HAP-1 (cell line): ENCODE measurements around the gene FOXD1.
"Not testable (repeated sequence)": the region's sequence is repeated elsewhere in the genome, so short reads cannot be mapped to it uniquely, and the experiment has no call there.

Experiments used
- DNase-seq, 2 experiments: peaks; one replicate each; pipeline ENCODE4 v3.0.0-alpha.2; 2016 to 2020; ENCODE audit warnings: low spot score in 2 of 2
- H3K27me3 ChIP-seq: fragments of 250-450 bp; sonication (Bioruptor Pico); 2 replicates; pipeline ENCODE4 v1.5.1; 2020; ENCODE audit warnings: low read depth, mild to moderate bottlenecking, moderate library complexity
- H3K36me3 ChIP-seq: fragments of 250-450 bp; sonication (Bioruptor Pico); replicated peaks from 2 replicates; pipeline ENCODE4 v1.5.1; 2020; ENCODE audit warnings: mild to moderate bottlenecking
- H3K4me1 ChIP-seq: fragments of 250-450 bp; sonication (Bioruptor Pico); 2 replicates; pipeline ENCODE4 v1.5.1; 2020; ENCODE audit warnings: mild to moderate bottlenecking
- H3K4me3 ChIP-seq: fragments of 250-450 bp; sonication (Bioruptor Pico); 2 replicates; pipeline ENCODE4 v1.5.1; 2020; ENCODE audit warnings: mild to moderate bottlenecking, moderate library complexity
- H3K9me3 ChIP-seq: fragments of 250-450 bp; sonication (Bioruptor Pico); 2 replicates; pipeline ENCODE4 v1.5.1; 2020; ENCODE audit warnings: mild to moderate bottlenecking, moderate library complexity
- in situ Hi-C: fragments of 300-500 bp; cut with MboI; formaldehyde crosslinking; loops from 3 replicates; pipeline ENCODE4 v1.14.3; 2020; ENCODE audit warnings: low sequenced_read_pairs, inconsistent platforms, mixed read lengths

Gene FOXD1

DNA sequence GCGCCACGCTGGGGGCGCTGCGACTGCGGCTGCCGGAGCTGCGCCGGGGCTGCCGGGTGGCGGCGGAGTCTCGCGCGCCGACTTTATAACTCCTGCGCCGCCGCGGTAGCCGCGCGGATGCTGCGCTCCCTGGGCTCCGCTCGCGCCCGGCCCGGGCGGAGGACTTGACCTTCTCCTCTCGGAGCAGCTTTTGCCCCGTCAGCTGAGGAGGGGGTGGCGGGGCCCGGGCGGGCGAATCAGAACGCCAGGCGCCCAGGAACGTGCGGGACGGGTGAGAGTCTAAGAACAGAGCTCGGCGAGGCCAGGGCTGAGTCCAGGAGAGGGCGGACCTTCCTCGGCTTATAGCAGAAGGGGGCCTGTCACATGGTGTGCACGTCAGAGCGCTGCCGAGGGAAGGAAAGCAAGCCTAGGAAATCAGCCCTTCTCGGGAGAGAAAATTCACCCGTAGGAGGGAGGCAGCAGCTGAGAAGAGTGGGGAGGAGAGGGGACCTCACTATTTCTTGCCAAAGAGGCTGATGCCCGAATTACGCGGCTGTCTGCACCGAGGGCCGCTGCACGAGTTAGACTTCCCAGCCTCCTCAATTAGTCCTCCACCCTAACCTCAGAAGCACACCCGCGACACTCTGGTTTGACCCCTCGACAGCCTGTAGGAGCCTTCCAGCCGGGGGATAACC, at the start of gene FOXD1:
TSS of gene FOXD1 (minus strand) at position 315 of the 674 bp plus-strand sequence. CDS start 415 bp downstream, outside the sequence.
- peaks cover 2% of the 10 kb centered on the region; the same call in 1 of the 2 replicates for H3K9me3 ChIP-seq
- no peaks in the 10 kb centered on the region for H3K36me3 ChIP-seq
- in situ Hi-C loops: loop anchor here (10.0 kb wide), 1 partner anchor 234 kb away; no protein-coding TSS in a partner anchor
- peaks cover 19% of the 10 kb centered on the region for H3K4me1 ChIP-seq
- DNase-seq: peak; percentile 85 to 93
- H3K27me3 ChIP-seq: no peaks in the 10 kb centered on the region
- H3K4me3 ChIP-seq: peak within 1 kb of the TSS; percentile 71

DNA sequence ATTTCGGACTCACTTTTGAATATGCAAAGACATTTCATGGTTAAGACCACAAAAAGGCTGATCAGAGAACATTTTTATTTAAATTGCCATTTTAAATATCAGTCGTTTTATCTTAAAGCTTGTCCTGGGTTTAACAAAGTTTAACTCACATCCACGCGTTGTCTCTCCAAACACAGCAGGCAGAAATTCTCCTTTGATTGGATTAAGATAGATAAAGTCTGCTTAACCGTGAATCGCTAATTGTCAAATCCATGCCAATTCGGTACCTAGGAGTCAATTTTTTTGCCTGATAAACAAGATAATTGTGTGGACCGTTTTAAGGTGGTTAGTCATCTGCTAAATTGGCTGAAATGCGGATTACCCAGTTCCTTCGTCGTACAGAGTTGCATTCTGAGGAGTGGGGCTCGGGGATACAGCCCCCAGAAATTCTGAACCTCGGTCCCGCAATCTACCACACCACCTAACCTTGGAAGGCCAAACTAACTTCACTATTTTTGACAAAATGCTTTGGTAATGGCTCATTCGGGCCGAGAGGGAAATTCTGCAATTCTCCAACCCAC, 49.0 kb upstream of the FOXD1 start:
- H3K36me3 ChIP-seq: peaks cover 32% of the 10 kb centered on the region
- H3K27me3 ChIP-seq: no peaks in the 10 kb centered on the region
- in situ Hi-C loops: no loop called here
- H3K9me3 ChIP-seq: no peaks in the 10 kb centered on the region
- H3K4me1 ChIP-seq: peaks cover 19% of the 10 kb centered on the region
- no peak for DNase-seq
- peak overlapping the region; percentile 94 for H3K4me3 ChIP-seq

DNA sequence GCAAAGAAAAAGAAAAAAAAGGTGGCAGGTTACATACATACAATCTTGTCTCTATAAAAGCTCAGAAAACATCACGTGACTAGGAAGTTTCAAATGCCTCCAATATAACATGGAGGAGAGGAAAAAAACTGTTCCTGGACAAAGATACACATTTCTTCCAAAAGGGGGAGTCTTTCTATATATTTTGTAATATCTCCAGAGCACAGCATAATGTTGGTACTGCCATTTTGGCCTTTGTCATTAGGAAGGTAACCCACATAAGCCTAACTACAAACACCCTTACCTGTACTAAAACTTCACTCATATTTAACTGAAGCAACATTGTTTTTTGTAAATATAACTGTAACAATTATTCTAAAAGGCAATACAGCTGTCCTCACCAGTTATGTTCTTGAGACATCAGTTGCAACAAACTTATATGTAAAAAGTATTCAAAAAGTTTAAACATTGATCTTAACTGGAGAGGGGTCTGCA, 48.4 kb upstream of the FOXD1 start:
- in situ Hi-C loops: no loop called here
- H3K9me3 ChIP-seq: no peaks in the 10 kb centered on the region
- no peaks in the 10 kb centered on the region for H3K27me3 ChIP-seq
- H3K4me1 ChIP-seq: peaks cover 19% of the 10 kb centered on the region
- H3K4me3 ChIP-seq: peak overlapping the region; percentile 94
- H3K36me3 ChIP-seq: peaks cover 26% of the 10 kb centered on the region
- DNase-seq: peak; percentile 22 to 96

DNA sequence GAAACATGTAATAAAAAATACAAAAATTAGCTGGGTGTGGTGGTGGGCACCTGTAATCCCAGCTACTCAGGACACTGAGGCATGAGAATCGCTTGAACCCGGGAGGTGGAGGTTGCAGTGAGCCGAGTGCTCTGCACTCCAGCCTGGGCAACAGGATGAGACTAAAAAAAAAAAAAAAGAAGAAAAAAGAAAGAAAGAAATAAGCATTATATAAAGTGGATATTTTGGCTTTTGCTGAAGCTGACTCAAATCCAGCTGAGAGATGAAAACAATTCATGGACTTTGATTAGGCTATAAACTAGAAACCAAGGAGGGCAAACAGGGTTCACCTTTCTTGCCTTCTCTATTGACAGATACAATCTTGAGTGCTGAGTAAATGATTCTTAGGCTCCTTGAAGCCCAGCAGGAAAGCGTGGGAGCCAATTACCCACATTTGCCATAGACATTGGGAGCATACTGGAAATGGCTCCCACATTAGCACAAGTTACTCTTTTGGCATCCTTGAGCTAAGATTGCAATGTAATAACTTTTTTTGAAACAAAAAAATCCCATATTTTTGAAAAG, 47.3 kb upstream of the FOXD1 start:
- Histone ChIP-seq H3K9me3 (no peaks in the 10 kb centered on the region), H3K4me1 (peaks cover 19% of the 10 kb centered on the region), H3K27me3 (no peaks in the 10 kb centered on the region), H3K36me3 (peaks cover 17% of the 10 kb centered on the region), H3K4me3 (no peak overlapping the region)
- DNase-seq: no peak
- in situ Hi-C loops: no loop called here

DNA sequence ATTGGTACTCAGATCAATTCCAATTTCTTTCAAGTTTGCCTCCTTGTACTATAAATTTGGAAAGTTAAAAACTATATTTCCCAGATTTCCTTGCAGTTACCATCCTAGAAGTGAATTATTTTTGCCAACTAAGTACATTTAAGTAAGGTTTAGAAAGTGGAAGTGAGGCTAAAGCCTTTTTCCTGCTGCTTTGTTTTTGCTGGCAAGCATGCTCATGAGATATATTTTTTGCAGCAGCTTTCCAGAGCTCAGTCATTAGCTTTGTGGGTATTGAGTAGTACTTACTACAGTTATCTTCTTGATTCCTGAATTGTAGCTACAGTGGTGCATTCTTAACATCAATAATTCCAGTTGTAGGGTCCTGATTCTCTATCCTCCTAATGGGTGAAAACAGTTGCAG, 46.1 kb upstream of the FOXD1 start:
- in situ Hi-C loops: no loop called here
- peaks cover 5% of the 10 kb centered on the region for H3K36me3 ChIP-seq
- H3K9me3 ChIP-seq: no peaks in the 10 kb centered on the region
- no peak overlapping the region for H3K4me3 ChIP-seq
- no peak for DNase-seq
- peaks cover 11% of the 10 kb centered on the region for H3K4me1 ChIP-seq
- H3K27me3 ChIP-seq: no peaks in the 10 kb centered on the region

DNA sequence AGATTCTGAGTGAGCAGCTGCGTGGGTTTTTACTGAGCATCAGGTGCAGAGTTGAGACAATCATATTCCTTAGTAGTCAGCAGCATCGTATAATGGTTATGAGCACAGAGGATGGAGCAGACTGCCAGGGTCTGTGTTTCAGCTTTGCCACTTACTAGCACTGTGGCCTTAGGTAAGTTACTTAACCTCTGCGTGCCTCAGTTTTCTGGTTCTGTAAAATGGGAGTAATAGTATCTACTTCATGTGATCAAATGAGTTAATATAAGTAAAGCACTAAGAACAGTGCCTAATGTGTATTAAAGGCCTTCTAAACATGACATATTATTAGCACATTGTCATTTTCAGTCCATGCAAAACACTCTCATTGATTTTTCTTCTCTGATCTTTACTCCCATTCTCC, 44.8 kb upstream of the FOXD1 start:
- H3K9me3 ChIP-seq: no peaks in the 10 kb centered on the region
- no peaks in the 10 kb centered on the region; the same call in 1 of the 2 replicates for H3K36me3 ChIP-seq
- no peak overlapping the region for H3K4me3 ChIP-seq
- peaks cover 11% of the 10 kb centered on the region for H3K4me1 ChIP-seq
- DNase-seq: no peak
- in situ Hi-C loops: no loop called here
- H3K27me3 ChIP-seq: no peaks in the 10 kb centered on the region

DNA sequence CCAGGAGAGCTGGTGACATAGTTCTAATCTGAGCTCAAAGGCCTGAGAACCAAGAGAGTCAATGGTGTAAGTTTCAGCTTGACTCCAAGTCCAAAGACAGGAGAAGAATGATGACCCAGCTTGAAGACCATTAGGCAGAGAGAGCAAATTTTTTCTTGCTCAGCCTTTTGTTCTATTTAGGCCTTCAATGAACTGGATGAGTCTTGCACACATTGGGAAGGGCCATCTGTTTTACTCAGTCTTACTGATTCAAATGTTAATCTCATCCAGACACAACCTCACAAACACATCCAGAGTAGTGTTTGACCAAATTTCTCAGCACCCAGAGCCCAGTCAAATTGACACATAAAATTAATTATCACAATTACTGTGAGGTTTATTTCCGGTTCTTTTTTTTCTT, 42.6 kb upstream of the FOXD1 start:
- no peak for DNase-seq
- no peaks in the 10 kb centered on the region for H3K4me1 ChIP-seq
- no peak overlapping the region for H3K4me3 ChIP-seq
- no peaks in the 10 kb centered on the region for H3K27me3 ChIP-seq
- H3K9me3 ChIP-seq: no peaks in the 10 kb centered on the region
- in situ Hi-C loops: no loop called here
- H3K36me3 ChIP-seq: no peaks in the 10 kb centered on the region

DNA sequence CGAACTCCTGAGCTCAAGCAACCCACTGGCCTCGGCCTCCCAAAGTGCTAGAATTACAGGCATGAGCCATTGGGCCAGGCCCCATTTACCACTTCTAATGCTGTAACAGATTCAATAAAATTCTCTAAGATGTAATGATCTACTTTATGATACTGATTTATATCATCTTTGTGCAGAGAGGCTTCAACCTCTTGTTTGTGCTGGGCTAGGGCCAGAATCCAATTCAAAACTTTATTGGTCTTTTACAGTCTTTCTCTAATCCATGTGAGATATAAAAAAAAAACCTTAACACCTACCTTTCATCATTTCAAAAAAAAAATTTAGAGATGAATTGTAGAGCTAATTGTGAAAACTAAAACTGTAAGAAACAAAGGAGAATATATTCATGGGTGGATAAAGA, 41.5 kb upstream of the FOXD1 start:
- DNase-seq: no peak
- no peaks in the 10 kb centered on the region for H3K27me3 ChIP-seq
- no peaks in the 10 kb centered on the region for H3K4me1 ChIP-seq
- in situ Hi-C loops: no loop called here
- no peaks in the 10 kb centered on the region for H3K36me3 ChIP-seq
- H3K9me3 ChIP-seq: no peaks in the 10 kb centered on the region
- H3K4me3 ChIP-seq: no peak overlapping the region

DNA sequence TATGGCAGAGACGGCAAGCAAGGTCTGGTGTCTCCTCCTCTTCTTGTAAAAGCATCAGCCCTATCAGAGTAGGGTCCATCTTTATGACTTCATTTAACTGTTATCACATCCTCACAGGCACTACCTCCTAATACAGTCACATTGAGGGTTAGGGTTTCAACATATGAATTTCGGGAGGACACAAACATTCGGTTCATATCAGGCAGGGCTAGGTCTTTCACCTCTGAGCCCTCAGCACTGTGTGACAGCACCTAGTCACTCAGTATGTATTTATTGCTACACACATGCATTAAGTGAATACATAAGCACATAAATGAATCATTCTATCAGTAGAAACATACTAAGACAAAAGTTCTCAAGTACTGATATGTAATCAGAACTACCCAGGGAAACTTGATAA, 40.2 kb upstream of the FOXD1 start:
- Histone ChIP-seq H3K36me3 (no peaks in the 10 kb centered on the region), H3K4me1 (no peaks in the 10 kb centered on the region), H3K9me3 (no peaks in the 10 kb centered on the region), H3K27me3 (no peaks in the 10 kb centered on the region), H3K4me3 (no peak overlapping the region)
- DNase-seq: no peak
- in situ Hi-C loops: no loop called here

DNA sequence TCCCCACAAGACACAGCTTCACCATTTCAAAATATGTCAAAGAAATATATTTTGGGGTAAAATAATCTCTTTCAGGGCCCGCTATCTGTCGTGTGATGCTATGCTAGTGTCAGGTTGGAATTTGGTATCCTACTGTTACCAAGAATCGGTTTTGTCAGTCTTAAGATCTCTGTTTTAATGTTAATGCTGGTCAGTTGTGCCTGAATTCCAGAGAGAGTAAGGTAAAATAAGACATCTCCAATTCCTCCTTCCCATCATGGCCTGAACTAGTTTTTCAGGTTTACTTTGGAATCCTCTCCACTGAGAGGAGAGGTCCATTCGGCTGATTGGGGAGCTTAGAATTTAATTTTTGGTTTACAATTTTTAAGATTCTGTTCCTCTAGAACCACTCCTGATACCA, 39.2 kb upstream of the FOXD1 start:
- no peak overlapping the region for H3K4me3 ChIP-seq
- no peaks in the 10 kb centered on the region for H3K9me3 ChIP-seq
- H3K4me1 ChIP-seq: no peaks in the 10 kb centered on the region
- H3K36me3 ChIP-seq: no peaks in the 10 kb centered on the region
- in situ Hi-C loops: no loop called here
- no peak for DNase-seq
- no peaks in the 10 kb centered on the region for H3K27me3 ChIP-seq

DNA sequence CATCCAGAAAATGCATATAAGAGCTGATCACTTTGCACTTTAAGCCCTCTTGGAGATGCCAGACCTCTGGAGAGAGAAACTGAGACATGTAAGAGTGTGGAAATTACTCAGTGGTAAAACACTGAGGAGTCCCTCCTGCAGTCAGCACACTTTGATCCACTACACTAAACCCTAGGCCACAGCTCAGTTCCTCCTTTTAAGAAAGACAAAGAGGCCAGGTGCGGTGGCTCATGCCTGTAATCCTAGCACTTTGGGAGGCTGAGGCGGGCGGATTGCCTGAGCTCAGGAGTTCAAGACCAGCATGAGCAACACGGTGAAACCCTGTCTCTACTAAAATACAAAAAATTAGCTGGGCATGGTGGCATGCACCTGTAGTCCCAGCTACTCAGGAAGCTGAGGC, 38.7 kb upstream of the FOXD1 start:
- in situ Hi-C loops, H3K4me1 ChIP-seq, DNase-seq, H3K36me3 ChIP-seq, H3K4me3 ChIP-seq, H3K27me3 ChIP-seq, H3K9me3 ChIP-seq: not testable (repeated sequence)

DNA sequence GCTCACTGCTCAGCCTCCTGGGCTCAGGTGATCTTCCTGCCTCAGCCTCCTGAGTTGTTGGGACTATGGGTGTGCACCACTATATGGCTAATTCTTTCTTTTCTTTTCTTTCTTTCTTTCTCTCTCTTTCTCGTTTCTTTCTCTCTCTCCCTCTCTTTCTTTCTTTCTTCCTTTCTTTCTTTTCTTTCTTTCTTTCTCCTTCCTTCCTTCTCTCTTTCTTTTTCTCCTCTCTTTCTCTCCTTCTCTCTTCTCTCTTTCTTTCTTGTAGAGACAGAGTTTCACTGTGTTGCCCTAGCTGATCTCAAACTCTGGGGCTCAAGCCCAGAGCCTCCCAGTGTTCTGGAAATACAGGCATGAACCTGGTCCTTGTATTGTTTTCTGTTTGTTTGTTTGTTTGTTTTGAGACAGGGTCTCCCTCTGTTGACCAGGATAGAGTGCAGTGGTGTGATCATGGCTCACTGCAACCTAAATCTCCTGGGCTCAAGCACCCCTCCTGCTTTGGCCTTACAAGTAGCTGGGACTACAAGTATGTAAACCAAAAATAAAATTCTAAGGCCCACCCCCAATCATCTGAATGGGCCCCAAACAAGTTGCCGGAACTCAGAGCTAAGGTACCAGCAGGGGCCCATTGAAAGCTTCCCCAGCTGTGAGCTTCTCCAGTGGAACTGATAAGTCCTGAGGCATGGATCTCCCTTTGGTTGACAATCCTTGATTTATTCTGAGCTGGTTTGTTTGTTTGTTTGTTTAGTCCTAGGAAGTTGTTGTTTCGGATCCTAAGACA, 37.7 kb upstream of the FOXD1 start:
- no peaks in the 10 kb centered on the region for H3K4me1 ChIP-seq
- no peak for DNase-seq
- H3K4me3 ChIP-seq: no peak overlapping the region
- in situ Hi-C loops: no loop called here
- no peaks in the 10 kb centered on the region for H3K27me3 ChIP-seq
- H3K36me3 ChIP-seq: no peaks in the 10 kb centered on the region
- H3K9me3 ChIP-seq: no peaks in the 10 kb centered on the region

DNA sequence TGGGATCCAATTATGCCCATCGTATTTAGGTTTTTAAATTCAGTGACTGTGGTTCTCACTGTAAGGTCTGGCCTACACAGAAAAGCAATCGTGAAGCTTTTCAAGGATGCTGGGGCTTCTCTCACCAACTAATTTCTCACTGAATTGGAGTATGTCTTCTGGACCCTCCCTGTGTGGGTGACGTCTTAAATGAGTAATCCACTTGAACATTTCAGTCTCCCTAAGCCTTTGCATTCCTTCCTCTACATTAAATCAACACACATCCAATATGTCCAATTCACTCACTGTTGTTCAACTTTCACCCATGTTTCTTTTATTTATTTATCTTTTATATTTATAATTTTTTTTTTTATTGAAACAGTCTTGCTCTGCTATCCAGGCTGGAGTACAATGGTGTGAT, 37.1 kb upstream of the FOXD1 start:
- in situ Hi-C loops: no loop called here
- no peak overlapping the region for H3K4me3 ChIP-seq
- no peaks in the 10 kb centered on the region for H3K27me3 ChIP-seq
- H3K9me3 ChIP-seq: no peaks in the 10 kb centered on the region
- no peak for DNase-seq
- H3K36me3 ChIP-seq: no peaks in the 10 kb centered on the region
- no peaks in the 10 kb centered on the region for H3K4me1 ChIP-seq

DNA sequence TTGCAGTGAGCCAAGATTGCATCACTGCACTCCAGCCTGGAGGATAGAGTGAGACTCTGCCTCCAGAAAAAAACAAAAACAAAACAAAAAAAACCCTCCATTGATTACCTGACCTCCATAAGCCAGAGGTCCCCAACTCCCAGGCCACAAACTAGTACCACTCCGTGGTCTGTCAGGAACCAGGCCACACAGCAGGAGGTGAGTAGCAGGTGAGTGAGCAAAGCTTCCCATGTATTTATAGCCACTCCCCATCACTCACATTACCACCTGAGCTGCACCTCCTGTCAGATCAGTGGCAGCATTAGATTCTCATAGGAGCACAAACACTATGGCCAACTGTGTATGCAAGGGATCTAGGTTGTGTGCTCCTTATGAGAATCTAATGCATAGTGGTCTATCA, 35.9 kb upstream of the FOXD1 start:
- no peak for DNase-seq
- in situ Hi-C loops: no loop called here
- no peaks in the 10 kb centered on the region for H3K9me3 ChIP-seq
- no peaks in the 10 kb centered on the region for H3K36me3 ChIP-seq
- no peaks in the 10 kb centered on the region for H3K4me1 ChIP-seq
- H3K4me3 ChIP-seq: no peak overlapping the region
- H3K27me3 ChIP-seq: no peaks in the 10 kb centered on the region
